H1 (cell line): ENCODE results near the gene PARD3. TPM values are rescaled to one million over a fixed set of nuclear protein-coding genes. Genes with fewer than 3 reads are reported as not detected.

Experiments
- SUZ12 ChIP-seq: fragments of 200-600 bp; sonication (generic); IDR thresholded peaks from 2 replicates; pipeline ENCODE4 v1.6.1; 2012; ENCODE audit warnings: mild to moderate bottlenecking, inconsistent platforms, low read length, moderate library complexity, mixed read lengths
- TBP ChIP-seq: IDR thresholded peaks from 2 replicates; pipeline ENCODE4 v1.6.1; 2011; ENCODE audit warnings: low read depth, low read length, improper control_type of control experiment
- polyA plus RNA-seq, 7 experiments: library from polyadenylated mRNA; depleted of rRNA in 3 of 7; stranded (reverse) in 5 of 7; unstranded in 2 of 7; fragments of >200 nt in 5 of 7; fragments of 200-250 nt in 2 of 7; gene quantifications; 1 replicate in 5 of 7; 2 replicates in 1 of 7; 4 replicates in 1 of 7; pipeline versions ENCODE4 v1.2.1 to v1.2.3, GENCODE V29; 2011 to 2013; ENCODE audit warnings: missing spikeins in 2 of 7, mixed read lengths in 2 of 7
- total RNA-seq: library from RNA; stranded (reverse); fragmentation: NEBNext Ultra II Directional; extraction: Animal tissue kit (Norgen Biotek cat#: 25700); gene quantifications from 2 replicates; pipeline ENCODE4 v1.2.1, GENCODE V29; 2021
- TF ChIP-seq, protein P1 (sequence below), 3 experiments: IDR thresholded peaks; 1 replicate in 2 of 3; 2 replicates in 1 of 3; pipeline versions ENCODE4 v1.5.1 to v1.6.1; 2011; ENCODE audit warnings: low read length in 3 of 3, mild to moderate bottlenecking in 3 of 3, inconsistent platforms in 2 of 3, low read depth in 1 of 3, moderate library complexity in 1 of 3; ENCODE audit not compliant: insufficient read depth in 1 of 3; ENCODE audit errors: control extremely low read depth in 1 of 3

The PARD3 gene
- total and polyA plus RNA-seq, 2 of the 8 experiments (the other 6 are each of a cell fraction or from before 2014, with no cell fraction given): 19.7 to 49.1 TPM

GRCh38 chr10:34850558-34850957, 35.5 kb upstream of the PARD3 start (continued):
- TF ChIP-seq, protein P1, sequence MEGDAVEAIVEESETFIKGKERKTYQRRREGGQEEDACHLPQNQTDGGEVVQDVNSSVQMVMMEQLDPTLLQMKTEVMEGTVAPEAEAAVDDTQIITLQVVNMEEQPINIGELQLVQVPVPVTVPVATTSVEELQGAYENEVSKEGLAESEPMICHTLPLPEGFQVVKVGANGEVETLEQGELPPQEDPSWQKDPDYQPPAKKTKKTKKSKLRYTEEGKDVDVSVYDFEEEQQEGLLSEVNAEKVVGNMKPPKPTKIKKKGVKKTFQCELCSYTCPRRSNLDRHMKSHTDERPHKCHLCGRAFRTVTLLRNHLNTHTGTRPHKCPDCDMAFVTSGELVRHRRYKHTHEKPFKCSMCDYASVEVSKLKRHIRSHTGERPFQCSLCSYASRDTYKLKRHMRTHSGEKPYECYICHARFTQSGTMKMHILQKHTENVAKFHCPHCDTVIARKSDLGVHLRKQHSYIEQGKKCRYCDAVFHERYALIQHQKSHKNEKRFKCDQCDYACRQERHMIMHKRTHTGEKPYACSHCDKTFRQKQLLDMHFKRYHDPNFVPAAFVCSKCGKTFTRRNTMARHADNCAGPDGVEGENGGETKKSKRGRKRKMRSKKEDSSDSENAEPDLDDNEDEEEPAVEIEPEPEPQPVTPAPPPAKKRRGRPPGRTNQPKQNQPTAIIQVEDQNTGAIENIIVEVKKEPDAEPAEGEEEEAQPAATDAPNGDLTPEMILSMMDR (IDR thresholded peaks at IDR 0.05; ENCODE audit: control extremely low read depth in 1 of 3, insufficient read depth in 1 of 3, low read depth in 1 of 3, low read length in 3 of 3): no peak
- TF ChIP-seq SUZ12 (no peak), TBP (no peak)
